ENCODE data around the gene ABCD1. TPM values are rescaled to one million over a fixed set of nuclear protein-coding genes. Genes with fewer than 3 reads are reported as not detected.
"Not testable (repeated sequence)": the region's sequence is repeated elsewhere in the genome, so short reads cannot be mapped to it uniquely, and the experiment has no call there.

Gene ABCD1
- total and polyA plus RNA-seq, 9 of the 15 experiments (the other 6 are each of a cell fraction or from before 2014, with no cell fraction given), result 0.07 to 6.9 (median 2.2) TPM

DNA sequence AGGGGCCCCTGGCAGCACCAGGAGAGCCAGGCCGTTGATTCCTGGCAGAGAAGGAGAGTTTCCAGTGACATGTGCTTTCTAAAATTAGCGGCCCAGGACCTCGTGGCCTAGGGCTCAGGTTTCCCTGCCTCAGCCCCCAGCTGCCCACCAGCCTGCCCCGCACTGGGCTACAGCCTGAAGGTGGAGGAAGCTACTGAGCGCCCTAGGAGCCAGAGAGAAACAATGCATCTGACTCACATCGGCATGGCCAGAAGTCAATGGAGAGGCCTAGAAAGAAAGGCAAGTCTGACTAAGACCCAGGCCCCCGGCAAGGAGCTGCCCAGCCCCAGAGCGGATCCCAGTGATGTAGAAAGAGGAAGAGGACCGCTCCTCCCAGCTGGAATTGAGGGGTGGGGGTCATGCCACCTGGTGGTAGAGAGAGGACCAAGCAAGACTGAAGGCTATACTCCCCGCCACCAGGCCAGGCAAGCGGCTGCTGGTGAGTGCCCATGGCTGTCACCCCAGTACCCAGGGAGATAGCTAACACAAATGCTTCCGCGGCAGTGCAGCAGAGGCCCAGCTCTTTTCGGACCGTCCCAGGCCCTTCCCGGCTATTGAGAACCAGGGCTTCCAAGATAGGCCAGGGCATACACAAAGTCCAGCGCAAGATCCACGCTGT, 19.1 kb upstream of the ABCD1 start:
- FAIRE-seq; H3K27ac ChIP-seq (ENCODE audit: extremely low read depth, low read depth, low read length); H3K9me3 ChIP-seq (replicated peaks; ENCODE audit: control insufficient read depth, insufficient read depth, low read depth, low read length); in situ Hi-C loops (cut with MboI); H3K27me3 ChIP-seq (ENCODE audit: control insufficient read depth in 2 of 2, insufficient read depth in 2 of 2, low read length in 2 of 2); DNase-seq (ENCODE audit: extremely low read depth in 1 of 4, low spot score in 3 of 4); H3K4me3 ChIP-seq; H3K9ac ChIP-seq (ENCODE audit: insufficient read depth in 1 of 2, low read depth in 2 of 2, low read length in 2 of 2); CTCF ChIA-PET (ENCODE audit: low intra/inter-chr PET ratio); BruUV-seq (replicated peaks); ATAC-seq; H3K79me2 ChIP-seq (ENCODE audit: control insufficient read depth, insufficient read depth, low read length); H3K4me2 ChIP-seq (ENCODE audit: insufficient read depth, low read length); H3K9me1 ChIP-seq (ENCODE audit: control insufficient read depth, insufficient read depth, low read length); H2AFZ ChIP-seq (ENCODE audit: low read depth, low read length); intact Hi-C loops (cut with micrococcal nuclease); H4K20me1 ChIP-seq (replicated peaks; ENCODE audit: control insufficient read depth, insufficient read depth, low read length): not testable (repeated sequence)
- 97% methylated on average over 10 of the region's 18 CpGs for WGBS (ENCODE audit: insufficient coverage, low coverage, missing lambda C conversion rate)
- Histone ChIP-seq H3K4me1 (replicated peaks in 1 of 2; ENCODE audit: control insufficient read depth in 2 of 2, insufficient read depth in 2 of 2, low read length in 2 of 2) (peaks cover 3 to 13% of the 10 kb centered on the region in 2 experiments; a peak in 4 of 5 replicates), H3K36me3 (ENCODE audit: control insufficient read depth, insufficient read depth, low read length) (peaks cover 88% of the 10 kb centered on the region; the same call in 1 of the 3 replicates)
- TF ChIP-seq, protein P1, sequence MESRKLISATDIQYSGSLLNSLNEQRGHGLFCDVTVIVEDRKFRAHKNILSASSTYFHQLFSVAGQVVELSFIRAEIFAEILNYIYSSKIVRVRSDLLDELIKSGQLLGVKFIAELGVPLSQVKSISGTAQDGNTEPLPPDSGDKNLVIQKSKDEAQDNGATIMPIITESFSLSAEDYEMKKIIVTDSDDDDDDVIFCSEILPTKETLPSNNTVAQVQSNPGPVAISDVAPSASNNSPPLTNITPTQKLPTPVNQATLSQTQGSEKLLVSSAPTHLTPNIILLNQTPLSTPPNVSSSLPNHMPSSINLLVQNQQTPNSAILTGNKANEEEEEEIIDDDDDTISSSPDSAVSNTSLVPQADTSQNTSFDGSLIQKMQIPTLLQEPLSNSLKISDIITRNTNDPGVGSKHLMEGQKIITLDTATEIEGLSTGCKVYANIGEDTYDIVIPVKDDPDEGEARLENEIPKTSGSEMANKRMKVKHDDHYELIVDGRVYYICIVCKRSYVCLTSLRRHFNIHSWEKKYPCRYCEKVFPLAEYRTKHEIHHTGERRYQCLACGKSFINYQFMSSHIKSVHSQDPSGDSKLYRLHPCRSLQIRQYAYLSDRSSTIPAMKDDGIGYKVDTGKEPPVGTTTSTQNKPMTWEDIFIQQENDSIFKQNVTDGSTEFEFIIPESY (CRISPR knock-in tag; IDR thresholded peaks at IDR 0.05), result 0 out of 2 replicates have a peak, but pooled peaks have one; percentile 10
- TF ChIP-seq, protein P2, sequence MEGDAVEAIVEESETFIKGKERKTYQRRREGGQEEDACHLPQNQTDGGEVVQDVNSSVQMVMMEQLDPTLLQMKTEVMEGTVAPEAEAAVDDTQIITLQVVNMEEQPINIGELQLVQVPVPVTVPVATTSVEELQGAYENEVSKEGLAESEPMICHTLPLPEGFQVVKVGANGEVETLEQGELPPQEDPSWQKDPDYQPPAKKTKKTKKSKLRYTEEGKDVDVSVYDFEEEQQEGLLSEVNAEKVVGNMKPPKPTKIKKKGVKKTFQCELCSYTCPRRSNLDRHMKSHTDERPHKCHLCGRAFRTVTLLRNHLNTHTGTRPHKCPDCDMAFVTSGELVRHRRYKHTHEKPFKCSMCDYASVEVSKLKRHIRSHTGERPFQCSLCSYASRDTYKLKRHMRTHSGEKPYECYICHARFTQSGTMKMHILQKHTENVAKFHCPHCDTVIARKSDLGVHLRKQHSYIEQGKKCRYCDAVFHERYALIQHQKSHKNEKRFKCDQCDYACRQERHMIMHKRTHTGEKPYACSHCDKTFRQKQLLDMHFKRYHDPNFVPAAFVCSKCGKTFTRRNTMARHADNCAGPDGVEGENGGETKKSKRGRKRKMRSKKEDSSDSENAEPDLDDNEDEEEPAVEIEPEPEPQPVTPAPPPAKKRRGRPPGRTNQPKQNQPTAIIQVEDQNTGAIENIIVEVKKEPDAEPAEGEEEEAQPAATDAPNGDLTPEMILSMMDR (IDR thresholded peaks at IDR 0.05 in 2 of 3, conservative IDR thresholded peaks at IDR 0.05 in 1 of 3; ENCODE audit: insufficient read depth in 2 of 3, low read depth in 1 of 3, low read length in 3 of 3), result 0 out of 6 replicates have a peak, but pooled peaks of 1 of the 3 experiments have one; percentile 6
- POLR2A ChIA-PET, result interaction anchor here (0.8 kb wide), 1 partner anchor 245 kb away, joined by 3 read pairs; no protein-coding TSS in a partner anchor
